SK-N-MC (cell line): ENCODE data around the gene VPS26A.

ENCODE experiments used
- DNase-seq: peaks from one replicate; pipeline ENCODE4 v3.0.0-alpha.2; 2011; ENCODE audit warnings: low read depth, low spot score
- H3K27ac ChIP-seq: fragments of 200-600 bp; sonication (generic); 2 replicates; pipeline ENCODE4 v1.5.1; 2016; ENCODE audit warnings: mixed run types
- H3K36me3 ChIP-seq: fragments of 200-600 bp; sonication (generic); 2 replicates; pipeline ENCODE4 v1.6.1; 2017; ENCODE audit warnings: antibody characterized with exemption, low read length, mixed read lengths; ENCODE audit not compliant: insufficient read depth
- H3K4me3 ChIP-seq: fragments of 200-600 bp; sonication (generic); 2 replicates; pipeline ENCODE4 v1.5.1; 2016
- H3K9ac ChIP-seq: fragments of 200-600 bp; sonication (generic); 2 replicates; pipeline ENCODE4 v1.8.0; 2017; ENCODE audit warnings: mixed run types, mixed read lengths; ENCODE audit not compliant: insufficient read length
- H3K9me3 ChIP-seq: fragments of 200-600 bp; sonication (generic); 2 replicates; pipeline ENCODE4 v1.6.1; 2017; ENCODE audit warnings: low read depth, mild to moderate bottlenecking, antibody characterized with exemption, low read length, moderate library complexity, mixed read lengths
- EZH2 ChIP-seq: fragments of 200-600 bp; sonication (generic); IDR thresholded peaks from one replicate; pipeline ENCODE4 v1.6.1; 2017; ENCODE audit warnings: antibody characterized with exemption
- FOXP2 ChIP-seq: optimal IDR thresholded peaks from 2 replicates; pipeline ENCODE3; 2011; ENCODE audit warnings: mild to moderate bottlenecking, moderate library complexity; ENCODE audit not compliant: insufficient read depth; ENCODE audit errors: extremely low read length, control extremely low read depth
- POLR2AphosphoS5 ChIP-seq: IDR thresholded peaks from 2 replicates; pipeline ENCODE4 v1.6.1; 2012; ENCODE audit warnings: mild to moderate bottlenecking, low read depth, low read length, borderline replicate concordance

Gene VPS26A

GRCh38 chr10:69088801-69089501 is 35.0 kb upstream of the VPS26A start:
- Histone ChIP-seq H3K4me3 (no peak overlapping the region), H3K27ac (no peak overlapping the region)
- no peak for DNase-seq

DNA sequence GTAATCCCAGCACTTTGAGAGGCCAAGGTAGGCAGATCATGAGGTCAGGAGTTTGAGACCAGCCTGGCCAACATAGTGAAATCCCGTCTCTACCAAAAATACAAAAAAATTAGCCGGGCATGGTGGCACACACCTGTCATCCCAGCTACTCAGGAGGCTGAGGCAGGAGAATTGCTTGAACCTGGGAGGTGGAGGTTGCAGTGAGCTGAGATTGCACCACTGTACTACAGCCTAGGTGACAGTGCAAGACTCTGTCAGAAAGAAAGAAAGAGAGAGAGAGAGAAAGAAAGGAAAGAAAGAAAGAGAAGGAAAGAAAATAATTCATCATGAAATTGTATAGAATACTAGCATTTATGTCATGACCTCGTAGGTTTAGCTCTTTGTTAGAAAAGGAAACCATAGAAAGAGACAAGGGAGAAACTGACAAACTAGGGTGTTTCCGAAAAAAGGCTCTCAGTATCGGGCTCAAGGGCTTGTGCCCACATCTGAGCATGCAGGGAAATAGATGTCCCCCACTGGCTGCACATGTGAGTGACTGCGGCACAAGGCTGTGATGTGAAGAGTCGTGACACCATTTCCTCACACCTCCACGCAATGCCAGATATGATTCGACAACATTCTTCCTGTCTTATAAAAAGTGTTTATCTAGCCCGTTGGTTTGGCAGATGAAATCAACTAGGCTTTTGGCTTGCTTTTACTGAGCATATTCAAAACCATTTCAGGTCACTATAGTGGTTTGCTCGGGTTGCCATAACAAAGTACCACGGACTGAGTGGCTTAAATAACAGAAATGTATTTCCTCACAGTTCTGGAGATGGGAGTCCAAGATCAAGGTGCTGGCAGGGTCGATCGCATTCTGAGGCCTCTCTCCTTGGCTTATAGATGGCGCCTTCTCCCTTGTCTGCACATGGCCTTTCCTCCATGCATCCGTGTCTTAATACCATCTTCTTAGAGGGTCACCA is 34.1 kb upstream of the VPS26A start:
- Histone ChIP-seq H3K9me3 (no peaks in the 10 kb centered on the region), H3K27ac (no peak overlapping the region), H3K9ac (no peak overlapping the region), H3K36me3 (no peaks in the 10 kb centered on the region), H3K4me3 (no peak overlapping the region)
- no peak for TF ChIP-seq EZH2
- TF ChIP-seq FOXP2: no peak
- no peak for TF ChIP-seq POLR2AphosphoS5
- no peak for DNase-seq

More at GRCh38 chr10:69088801-69089501, 35.0 kb upstream of the VPS26A start:
- Histone ChIP-seq H3K9me3 (no peaks in the 10 kb centered on the region), H3K36me3 (no peaks in the 10 kb centered on the region), H3K9ac (no peak overlapping the region)
- TF ChIP-seq POLR2AphosphoS5: no peak
- no peak for TF ChIP-seq EZH2
- no peak for TF ChIP-seq FOXP2

GRCh38 chr10:69090685-69091084 is 33.3 kb upstream of the VPS26A start:
- no peak for DNase-seq
- H3K36me3 ChIP-seq: no peaks in the 10 kb centered on the region
- TF ChIP-seq POLR2AphosphoS5 (no peak), EZH2 (no peak), FOXP2 (no peak)
- no peaks in the 10 kb centered on the region for H3K9me3 ChIP-seq
- no peak overlapping the region for H3K9ac ChIP-seq
- no peak overlapping the region for H3K4me3 ChIP-seq
- no peak overlapping the region for H3K27ac ChIP-seq

DNA sequence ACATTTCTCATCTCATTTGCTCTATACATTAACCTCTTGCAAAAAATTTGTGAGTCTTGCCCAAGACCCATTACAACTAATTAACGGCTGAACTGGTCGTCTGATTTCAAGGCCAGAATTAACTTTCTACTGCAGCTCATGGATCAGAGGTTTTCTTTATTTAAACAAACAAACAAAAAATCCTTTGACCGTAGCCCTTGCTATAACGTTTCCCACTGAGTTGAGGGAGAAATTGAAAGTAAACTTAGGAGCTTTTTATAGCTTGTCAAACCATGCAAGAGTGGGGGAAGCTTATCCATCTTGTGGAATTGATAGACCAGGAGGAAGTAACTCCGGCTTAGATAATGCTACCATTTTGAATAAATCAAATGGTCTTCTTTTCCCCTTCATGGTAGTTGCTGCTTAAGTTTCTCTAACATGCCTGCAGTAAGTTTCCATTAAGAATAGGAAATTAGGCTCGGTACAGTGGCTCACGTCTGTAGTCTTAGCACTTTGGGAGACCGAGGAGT is 32.8 kb upstream of the VPS26A start:
- TF ChIP-seq FOXP2 (no peak), EZH2 (no peak), POLR2AphosphoS5 (no peak)
- Histone ChIP-seq H3K27ac (no peak overlapping the region), H3K9ac (no peak overlapping the region), H3K9me3 (no peaks in the 10 kb centered on the region), H3K36me3 (no peaks in the 10 kb centered on the region), H3K4me3 (no peak overlapping the region)
- DNase-seq: no peak

DNA sequence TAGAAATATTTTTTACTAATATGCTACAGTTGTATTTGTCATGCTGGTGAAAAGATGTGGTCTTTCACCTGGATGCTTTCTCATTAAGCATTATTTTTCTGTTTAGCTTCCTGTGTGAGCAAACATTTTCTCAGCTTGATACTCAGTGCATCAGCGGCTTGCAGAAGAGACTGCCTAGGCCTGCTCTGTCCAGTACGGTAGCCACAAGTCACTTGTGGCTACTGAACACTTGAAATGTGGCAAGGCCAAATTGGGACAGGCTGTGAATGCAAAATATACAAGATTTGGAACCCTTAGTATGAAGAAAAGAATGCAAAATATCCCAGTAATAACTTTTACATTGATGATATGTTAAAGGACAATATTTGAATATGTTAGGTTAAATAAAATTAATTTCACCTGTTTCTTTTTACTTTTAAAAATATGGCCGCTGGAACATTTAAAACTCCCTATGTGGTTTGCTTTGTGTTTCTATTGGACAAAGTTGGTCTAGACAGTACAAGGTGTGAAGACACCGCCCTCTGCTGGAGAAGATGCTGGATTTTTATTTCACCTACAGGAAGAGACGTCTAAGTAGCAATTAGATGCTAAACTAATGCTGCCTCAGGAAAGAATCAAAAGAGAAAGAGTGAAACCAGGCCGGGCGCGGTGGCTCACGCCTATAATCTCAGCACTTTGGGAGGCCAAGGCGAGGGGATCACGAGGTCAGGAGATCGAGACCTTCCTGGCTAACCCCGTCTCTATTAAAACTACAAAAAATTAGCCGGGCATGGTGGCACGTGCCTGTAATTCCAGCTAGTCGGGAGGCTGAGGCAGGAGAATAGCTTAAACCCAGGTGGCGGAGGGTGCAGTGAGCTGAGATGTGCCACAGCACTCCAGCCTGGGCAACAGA is 30.8 kb upstream of the VPS26A start:
- Histone ChIP-seq H3K4me3 (no peak overlapping the region), H3K9ac (no peak overlapping the region), H3K27ac (no peak overlapping the region), H3K9me3 (no peaks in the 10 kb centered on the region), H3K36me3 (no peaks in the 10 kb centered on the region)
- TF ChIP-seq FOXP2: no peak
- no peak for TF ChIP-seq POLR2AphosphoS5
- DNase-seq: peak; percentile 55

DNA sequence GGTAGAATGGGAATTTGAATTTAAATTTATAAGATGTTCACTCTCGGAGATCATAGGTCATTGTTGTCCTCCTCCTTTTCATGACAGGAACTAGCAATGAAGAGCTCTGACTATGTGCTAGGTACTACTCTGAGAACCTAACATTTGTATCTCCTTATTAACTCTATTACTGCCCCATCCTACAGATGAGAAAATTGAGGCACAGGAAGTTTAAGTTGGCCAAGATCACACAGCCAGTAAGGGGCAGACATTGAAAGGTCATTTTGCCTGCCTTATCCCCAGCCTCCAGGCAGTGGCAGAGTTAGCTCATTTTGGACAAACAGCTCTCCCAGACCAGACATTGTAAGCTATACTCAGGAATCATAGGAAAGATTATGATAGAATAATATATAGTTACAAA is 30.0 kb upstream of the VPS26A start:
- no peak for TF ChIP-seq FOXP2
- TF ChIP-seq EZH2: no peak
- TF ChIP-seq POLR2AphosphoS5: no peak
- Histone ChIP-seq H3K36me3 (no peaks in the 10 kb centered on the region), H3K9ac (no peak overlapping the region), H3K9me3 (no peaks in the 10 kb centered on the region), H3K4me3 (no peak overlapping the region), H3K27ac (no peak overlapping the region)
- no peak for DNase-seq

GRCh38 chr10:69096045-69096444 is 27.9 kb upstream of the VPS26A start:
- Histone ChIP-seq H3K27ac (no peak overlapping the region), H3K9me3 (no peaks in the 10 kb centered on the region), H3K36me3 (no peaks in the 10 kb centered on the region), H3K4me3 (no peak overlapping the region), H3K9ac (no peak overlapping the region)
- TF ChIP-seq FOXP2 (no peak), POLR2AphosphoS5 (no peak), EZH2 (no peak)
- no peak for DNase-seq
